Subcutaneous adipose tissue (tissue), 4 donors: Measurements from ENCODE around the gene WASF1. TPM values are rescaled to one million over a fixed set of nuclear protein-coding genes. Genes with fewer than 3 reads are reported as not detected.

Experiments used
- total RNA-seq, 4 donors: library from RNA; depleted of rRNA; stranded (reverse); fragments of >200 nt; gene quantifications; one replicate each; pipeline ENCODE4 v1.1.0, GENCODE V29; 2016
- TF ChIP-seq, protein P1 (sequence below): fragments of 450-650 bp; IDR thresholded peaks from one replicate; pipeline ENCODE4 v1.5.1; 2016; ENCODE audit warnings: low read depth, mild to moderate bottlenecking, control low read depth, antibody characterized with exemption, moderate library complexity

The WASF1 gene
- 10 to 100 TPM in 3 of 4 donors, 1 to 10 TPM in 1; 6.8 to 14.4 (median 11.4) TPM for total RNA-seq

DNA sequence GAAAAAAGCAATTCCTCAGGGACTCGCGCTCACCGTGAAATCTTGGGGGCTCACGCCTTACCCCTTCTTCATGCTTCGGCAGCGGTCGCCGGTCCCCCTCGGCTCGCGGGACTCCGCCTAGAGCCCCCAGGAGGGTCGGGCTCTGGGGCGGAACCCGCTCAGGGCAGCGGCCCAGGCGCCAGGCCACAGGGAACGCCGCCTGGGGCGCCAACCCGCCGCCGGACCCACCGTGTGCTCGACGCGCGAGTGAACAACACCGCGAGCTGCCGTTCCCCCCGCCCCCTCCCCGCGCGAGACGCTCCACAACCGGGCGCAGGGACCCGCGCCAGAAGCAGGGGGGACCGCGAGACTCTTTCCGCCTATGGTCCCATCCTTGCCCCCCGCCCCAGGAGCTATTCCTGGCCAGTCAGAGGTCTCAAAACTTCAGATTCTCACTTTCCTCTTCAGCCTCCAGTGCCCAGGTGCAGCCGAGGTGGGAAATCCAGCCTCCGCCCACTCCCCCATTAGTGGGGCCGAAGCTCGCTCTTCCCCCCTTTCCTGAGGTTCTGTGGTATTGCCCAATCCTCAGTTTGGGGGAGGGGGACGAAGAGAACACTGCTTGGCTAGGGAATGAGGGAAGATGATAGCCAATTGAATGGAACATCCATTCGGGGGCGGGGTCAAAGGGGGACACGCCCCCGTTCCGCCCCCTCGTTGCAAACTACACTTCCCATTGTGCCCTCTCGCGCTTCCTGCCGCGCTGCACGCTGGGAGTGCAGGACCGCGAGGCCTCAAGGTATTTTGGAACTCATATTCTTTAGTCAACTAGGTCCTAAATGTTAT, at the start of gene WASF1:
Gene WASF1, minus strand, starts transcription at position 265 of the 822 bp plus-strand sequence. CDS start 52,069 bp downstream, outside the sequence.
- TF ChIP-seq, protein P1, sequence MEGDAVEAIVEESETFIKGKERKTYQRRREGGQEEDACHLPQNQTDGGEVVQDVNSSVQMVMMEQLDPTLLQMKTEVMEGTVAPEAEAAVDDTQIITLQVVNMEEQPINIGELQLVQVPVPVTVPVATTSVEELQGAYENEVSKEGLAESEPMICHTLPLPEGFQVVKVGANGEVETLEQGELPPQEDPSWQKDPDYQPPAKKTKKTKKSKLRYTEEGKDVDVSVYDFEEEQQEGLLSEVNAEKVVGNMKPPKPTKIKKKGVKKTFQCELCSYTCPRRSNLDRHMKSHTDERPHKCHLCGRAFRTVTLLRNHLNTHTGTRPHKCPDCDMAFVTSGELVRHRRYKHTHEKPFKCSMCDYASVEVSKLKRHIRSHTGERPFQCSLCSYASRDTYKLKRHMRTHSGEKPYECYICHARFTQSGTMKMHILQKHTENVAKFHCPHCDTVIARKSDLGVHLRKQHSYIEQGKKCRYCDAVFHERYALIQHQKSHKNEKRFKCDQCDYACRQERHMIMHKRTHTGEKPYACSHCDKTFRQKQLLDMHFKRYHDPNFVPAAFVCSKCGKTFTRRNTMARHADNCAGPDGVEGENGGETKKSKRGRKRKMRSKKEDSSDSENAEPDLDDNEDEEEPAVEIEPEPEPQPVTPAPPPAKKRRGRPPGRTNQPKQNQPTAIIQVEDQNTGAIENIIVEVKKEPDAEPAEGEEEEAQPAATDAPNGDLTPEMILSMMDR = no peak

DNA sequence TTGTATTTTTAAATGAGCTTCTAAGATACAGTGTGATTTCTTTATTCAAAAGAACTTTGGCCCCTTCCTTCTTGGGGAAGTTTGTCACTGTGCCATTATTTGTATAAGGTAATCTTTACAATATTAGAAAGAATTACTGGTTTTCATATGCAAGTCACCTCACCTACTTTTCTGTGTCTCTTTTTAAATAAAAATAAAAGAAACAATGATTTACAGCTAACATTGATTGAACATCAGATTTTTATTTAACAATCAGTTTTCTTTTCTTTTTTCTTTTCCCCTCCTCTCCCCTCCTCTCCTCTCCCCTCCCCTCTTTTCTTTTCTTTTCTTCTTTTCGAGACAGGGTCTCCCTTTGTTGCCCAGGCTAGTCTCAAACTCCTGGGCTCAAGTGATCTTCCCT, 46.8 kb upstream of the WASF1 start:
- TF ChIP-seq, protein P1 = no peak

DNA sequence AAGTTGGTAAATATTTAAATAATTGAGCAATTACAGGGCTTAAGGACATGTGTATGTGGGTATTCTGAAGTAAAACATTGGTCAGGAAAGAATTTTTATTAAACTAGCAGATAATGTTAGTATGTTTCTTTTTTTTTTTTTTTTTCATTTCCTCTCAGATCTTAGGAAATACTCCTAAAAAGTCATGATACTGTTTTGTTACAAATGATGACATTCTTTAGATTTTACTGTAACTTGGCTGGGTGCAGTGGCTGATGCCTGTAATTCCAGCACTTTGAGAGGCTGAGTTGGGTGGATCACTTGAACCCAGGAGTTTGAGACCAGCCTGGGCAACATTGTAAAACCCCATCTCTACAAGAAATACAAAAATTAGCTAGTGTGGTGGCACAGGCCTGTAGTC, 42.3 kb upstream of the WASF1 start:
- TF ChIP-seq, protein P1 = no peak

DNA sequence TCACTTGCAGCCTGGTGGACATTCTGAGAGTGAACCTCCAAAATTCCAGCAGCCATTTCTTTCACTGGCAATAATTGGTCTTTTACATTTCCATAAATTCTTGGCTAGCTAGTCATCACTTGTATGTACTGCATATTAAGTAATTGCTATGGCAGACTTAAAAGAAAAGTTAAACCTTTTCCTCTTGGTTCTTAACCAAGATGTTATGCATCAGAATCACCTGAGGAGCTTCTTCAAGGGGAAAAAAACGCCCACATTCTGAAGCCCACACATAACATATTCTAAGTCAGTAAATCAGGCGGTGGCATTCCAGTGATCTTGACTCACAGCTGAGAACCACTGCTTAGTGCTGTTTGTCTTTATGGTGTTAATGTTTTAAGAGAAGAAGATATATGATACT, 37.8 kb upstream of the WASF1 start:
- TF ChIP-seq, protein P1 = no peak

DNA sequence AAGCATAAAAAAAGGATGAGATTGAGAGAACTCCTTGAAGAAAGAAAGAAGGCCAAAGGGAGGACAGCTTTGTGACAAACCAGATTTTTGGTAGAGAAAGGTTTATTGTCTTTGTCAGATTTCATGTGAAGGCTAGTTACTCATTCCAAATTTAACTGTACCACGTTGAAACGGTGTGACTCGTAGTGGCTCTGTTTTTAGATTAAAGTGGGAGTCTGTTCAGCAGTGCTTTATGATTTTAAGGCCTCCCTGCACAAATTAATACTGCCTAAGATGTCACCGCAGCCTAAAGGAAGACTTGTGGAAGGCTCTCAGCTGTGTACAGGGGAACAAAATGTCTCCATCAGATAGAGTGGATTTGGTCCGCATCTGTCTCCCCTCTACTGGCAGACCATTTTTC, 36.7 kb upstream of the WASF1 start:
- TF ChIP-seq, protein P1 = no peak

DNA sequence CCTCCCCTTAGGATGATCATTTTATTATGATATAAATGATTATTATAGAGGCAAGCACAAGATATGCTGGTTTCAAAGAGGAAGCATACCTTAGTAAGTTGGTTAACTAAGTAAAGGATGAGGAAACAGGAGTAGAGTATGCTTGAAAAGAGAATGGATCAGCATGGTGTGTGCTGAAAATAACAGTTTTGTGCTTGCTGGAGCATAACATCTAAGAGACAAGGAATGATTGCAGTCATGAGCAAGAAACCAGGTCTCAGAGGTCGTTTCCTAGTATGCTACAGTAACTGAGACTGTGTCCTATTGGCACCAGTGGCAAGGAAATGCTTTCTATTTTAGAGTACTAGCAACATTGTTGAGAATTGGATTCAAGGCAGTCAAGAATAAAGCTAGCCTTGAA, 34.9 kb upstream of the WASF1 start:
- TF ChIP-seq, protein P1 = no peak

DNA sequence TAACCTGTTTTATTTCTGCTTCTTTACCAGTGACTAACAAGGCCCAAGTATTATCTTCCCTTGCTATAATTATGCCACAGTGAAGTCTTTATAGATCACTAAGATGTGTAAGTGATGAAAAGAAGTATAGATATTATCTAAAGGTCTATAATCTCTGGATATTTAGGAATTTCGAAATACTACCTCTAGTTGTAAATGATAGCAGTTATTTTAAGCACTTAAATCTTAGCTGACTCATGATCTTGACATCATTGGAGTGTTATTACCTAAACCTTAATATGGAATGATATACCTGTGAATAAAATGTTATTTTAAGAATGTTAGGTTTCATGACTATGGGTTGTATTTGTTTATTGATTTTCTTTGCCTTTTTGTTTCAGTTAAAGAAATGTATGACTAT, 32.3 kb upstream of the WASF1 start:
- TF ChIP-seq, protein P1 = no peak
